ENCODE data around the gene F9. TPM values are rescaled to one million over a fixed set of nuclear protein-coding genes. Genes with fewer than 3 reads are reported as not detected.

Gene F9
- total RNA-seq, 1 experiment from 2014 or later, result not detected

GRCh38 chrX:139495324-139495723, 35.2 kb upstream of the F9 start:
- no peak for DNase-seq
- Mint-ChIP-seq H3K4me1 (ENCODE audit: low read depth, unreplicated experiment) (no peaks in the 10 kb centered on the region), H3K4me3 (ENCODE audit: unreplicated experiment) (no peak overlapping the region), H3K9me3 (ENCODE audit: unreplicated experiment) (no peaks in the 10 kb centered on the region), H3K27ac (ENCODE audit: unreplicated experiment) (no peak overlapping the region), H3K27me3 (ENCODE audit: insufficient read depth, unreplicated experiment) (no peaks in the 10 kb centered on the region), H3K36me3 (ENCODE audit: insufficient read depth, unreplicated experiment) (no peaks in the 10 kb centered on the region)
- intact Hi-C loops (cut with micrococcal nuclease; ENCODE audit: unreplicated experiment), result no loop called here
- ChIA-PET POLR2A (no interaction called here), CTCF (no interaction called here)
- TF ChIP-seq CTCF (IDR thresholded peaks at IDR 0.05; ENCODE audit: insufficient read depth in 1 of 2, low read depth in 1 of 2, low read length in 1 of 2, severe bottlenecking in 1 of 2, unreplicated experiment in 1 of 2), result no peak
- Histone ChIP-seq H3K9me3 (no peaks in the 10 kb centered on the region), H3K36me3 (ENCODE audit: control insufficient read depth, insufficient read depth, low read length) (no peaks in the 10 kb centered on the region), H3K4me1 (no peaks in the 10 kb centered on the region), H3K27me3 (replicated peaks; ENCODE audit: control insufficient read depth, insufficient read depth, low read length) (no peaks in the 10 kb centered on the region), H3K4me3 (ENCODE audit: low read depth, low read length) (no peak overlapping the region)
- no TSS peak for BruUV-seq (replicated peaks)

- H3K4me3 ChIP-seq (ENCODE audit: low read depth, low read length), result no peak overlapping the region
- H3K36me3 ChIP-seq (ENCODE audit: control insufficient read depth, insufficient read depth, low read length), result no peaks in the 10 kb centered on the region
- no peak for DNase-seq
- H3K27me3 ChIP-seq (replicated peaks; ENCODE audit: control insufficient read depth, insufficient read depth, low read length), result no peaks in the 10 kb centered on the region
- Mint-ChIP-seq H3K27ac (ENCODE audit: unreplicated experiment) (no peak overlapping the region), H3K9me3 (ENCODE audit: unreplicated experiment) (no peaks in the 10 kb centered on the region), H3K36me3 (ENCODE audit: insufficient read depth, unreplicated experiment) (no peaks in the 10 kb centered on the region), H3K4me1 (ENCODE audit: low read depth, unreplicated experiment) (no peaks in the 10 kb centered on the region), H3K27me3 (ENCODE audit: insufficient read depth, unreplicated experiment) (no peaks in the 10 kb centered on the region), H3K4me3 (ENCODE audit: unreplicated experiment) (no peak overlapping the region)
- no peak for TF ChIP-seq CTCF (IDR thresholded peaks at IDR 0.05; ENCODE audit: insufficient read depth in 1 of 2, low read depth in 1 of 2, low read length in 1 of 2, severe bottlenecking in 1 of 2, unreplicated experiment in 1 of 2)
- ChIA-PET POLR2A (no interaction called here), CTCF (no interaction called here)
- BruUV-seq (replicated peaks), result no TSS peak
- no peaks in the 10 kb centered on the region for H3K9me3 ChIP-seq
- H3K4me1 ChIP-seq, result no peaks in the 10 kb centered on the region
- intact Hi-C loops (cut with micrococcal nuclease; ENCODE audit: unreplicated experiment), result no loop called here
Measured at GRCh38 chrX:139506333-139506732, 24.2 kb upstream of the F9 start.

- Histone ChIP-seq H3K4me3 (ENCODE audit: low read depth, low read length) (no peak overlapping the region), H3K27me3 (replicated peaks; ENCODE audit: control insufficient read depth, insufficient read depth, low read length) (no peaks in the 10 kb centered on the region), H3K9me3 (no peaks in the 10 kb centered on the region), H3K36me3 (ENCODE audit: control insufficient read depth, insufficient read depth, low read length) (no peaks in the 10 kb centered on the region), H3K4me1 (no peaks in the 10 kb centered on the region)
- no TSS peak for BruUV-seq (replicated peaks)
- H3K4me3 Mint-ChIP-seq (ENCODE audit: unreplicated experiment), result no peak overlapping the region
- no peaks in the 10 kb centered on the region for H3K36me3 Mint-ChIP-seq (ENCODE audit: insufficient read depth, unreplicated experiment)
- no peaks in the 10 kb centered on the region for H3K9me3 Mint-ChIP-seq (ENCODE audit: unreplicated experiment)
- POLR2A ChIA-PET, result no interaction called here
- no peaks in the 10 kb centered on the region for H3K27me3 Mint-ChIP-seq (ENCODE audit: insufficient read depth, unreplicated experiment)
- no peak for TF ChIP-seq CTCF (IDR thresholded peaks at IDR 0.05; ENCODE audit: insufficient read depth in 1 of 2, low read depth in 1 of 2, low read length in 1 of 2, severe bottlenecking in 1 of 2, unreplicated experiment in 1 of 2)
- no peak overlapping the region for H3K27ac Mint-ChIP-seq (ENCODE audit: unreplicated experiment)
- intact Hi-C loops (cut with micrococcal nuclease; ENCODE audit: unreplicated experiment), result no loop called here
- H3K4me1 Mint-ChIP-seq (ENCODE audit: low read depth, unreplicated experiment), result no peaks in the 10 kb centered on the region
- CTCF ChIA-PET, result no interaction called here
- DNase-seq, result no peak
Measured at GRCh38 chrX:139508099-139508498, 22.4 kb upstream of the F9 start.
